GM12873 (cell line): ENCODE data around the gene CMSS1.

ENCODE experiments used
- TF ChIP-seq, protein P1 (sequence below): IDR thresholded peaks from 2 replicates; pipeline ENCODE4 v1.5.1; 2012; ENCODE audit warnings: low read depth, mild to moderate bottlenecking, moderate library complexity, low read length, control low read depth; ENCODE audit not compliant: insufficient read depth; ENCODE audit errors: missing control alignments

Gene CMSS1

DNA sequence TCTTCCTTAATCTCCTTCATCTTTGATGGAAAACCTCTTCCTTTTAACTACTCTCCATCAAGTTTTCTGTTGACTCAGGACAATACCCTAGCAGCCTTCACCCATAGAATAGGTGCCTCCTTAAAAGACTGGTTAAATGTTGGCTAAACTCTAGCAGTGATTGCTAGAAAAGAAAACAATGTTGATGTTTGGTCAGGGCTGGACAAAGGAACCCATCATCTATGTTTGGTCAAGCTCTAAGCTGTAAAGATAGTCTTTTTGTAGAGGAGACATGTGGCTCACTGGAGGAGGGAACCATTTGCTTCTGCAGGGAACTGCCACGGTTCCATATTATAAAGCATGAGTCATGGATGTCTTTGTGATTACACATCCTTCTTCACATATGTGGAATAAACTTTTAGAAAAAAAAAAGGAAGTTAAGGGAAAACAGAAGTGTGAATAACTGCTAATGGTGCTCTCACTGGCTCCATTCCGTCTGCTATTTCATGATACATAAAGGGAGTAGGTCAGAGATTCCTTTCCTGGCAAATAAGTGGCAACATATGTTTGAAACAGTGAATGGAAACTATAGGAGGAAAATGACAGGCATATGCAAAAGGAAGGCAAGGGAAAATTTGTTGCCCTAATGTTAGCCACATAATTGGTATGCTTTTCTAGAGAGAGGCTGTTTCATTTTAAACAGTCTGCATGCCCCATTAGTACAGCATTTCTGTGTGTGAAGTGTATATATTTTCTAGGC is 78.2 kb downstream of the CMSS1 start:
- TF ChIP-seq, protein P1, sequence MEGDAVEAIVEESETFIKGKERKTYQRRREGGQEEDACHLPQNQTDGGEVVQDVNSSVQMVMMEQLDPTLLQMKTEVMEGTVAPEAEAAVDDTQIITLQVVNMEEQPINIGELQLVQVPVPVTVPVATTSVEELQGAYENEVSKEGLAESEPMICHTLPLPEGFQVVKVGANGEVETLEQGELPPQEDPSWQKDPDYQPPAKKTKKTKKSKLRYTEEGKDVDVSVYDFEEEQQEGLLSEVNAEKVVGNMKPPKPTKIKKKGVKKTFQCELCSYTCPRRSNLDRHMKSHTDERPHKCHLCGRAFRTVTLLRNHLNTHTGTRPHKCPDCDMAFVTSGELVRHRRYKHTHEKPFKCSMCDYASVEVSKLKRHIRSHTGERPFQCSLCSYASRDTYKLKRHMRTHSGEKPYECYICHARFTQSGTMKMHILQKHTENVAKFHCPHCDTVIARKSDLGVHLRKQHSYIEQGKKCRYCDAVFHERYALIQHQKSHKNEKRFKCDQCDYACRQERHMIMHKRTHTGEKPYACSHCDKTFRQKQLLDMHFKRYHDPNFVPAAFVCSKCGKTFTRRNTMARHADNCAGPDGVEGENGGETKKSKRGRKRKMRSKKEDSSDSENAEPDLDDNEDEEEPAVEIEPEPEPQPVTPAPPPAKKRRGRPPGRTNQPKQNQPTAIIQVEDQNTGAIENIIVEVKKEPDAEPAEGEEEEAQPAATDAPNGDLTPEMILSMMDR, result no peak

DNA sequence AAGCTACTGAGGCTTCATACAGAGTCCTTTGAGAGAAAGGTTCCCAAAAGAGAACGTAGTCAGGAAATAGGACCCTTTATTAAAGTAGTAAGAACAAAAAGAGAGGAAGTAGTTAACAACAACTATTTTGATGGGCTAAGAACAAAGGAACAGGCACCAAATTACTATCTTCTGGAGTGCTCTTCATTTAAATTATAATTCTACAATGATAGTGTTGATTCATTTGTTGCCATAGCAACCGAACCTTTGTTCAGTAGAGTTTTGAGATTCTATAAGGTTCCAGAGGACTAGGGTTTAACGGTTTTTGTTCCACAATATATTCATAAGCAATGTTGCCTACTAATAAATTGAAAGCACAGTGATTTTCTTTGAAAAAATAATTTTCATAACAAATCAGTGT is 78.8 kb downstream of the CMSS1 start:
- TF ChIP-seq, protein P1, result no peak

GRCh38 chr3:99899603-99900002 is 81.9 kb downstream of the CMSS1 start:
- TF ChIP-seq, protein P1, result no peak

- TF ChIP-seq, protein P1, result no peak
Observed at GRCh38 chr3:99900248-99900647, 82.6 kb downstream of the CMSS1 start.

- TF ChIP-seq, protein P1, result no peak
Observed at GRCh38 chr3:99901200-99901926, 83.7 kb downstream of the CMSS1 start.

- TF ChIP-seq, protein P1, result no peak
Observed at GRCh38 chr3:99902091-99902490, 84.4 kb downstream of the CMSS1 start.

GRCh38 chr3:99903869-99904268 is 86.2 kb downstream of the CMSS1 start:
- TF ChIP-seq, protein P1, result no peak
